NB4 (cell line): Measurements from ENCODE around the gene OR4N5.
A peak's percentile ranks its signal among the peaks of the same experiment; 100 is the strongest.
"Not testable (repeated sequence)": the region's sequence is repeated elsewhere in the genome, so short reads cannot be mapped to it uniquely, and the experiment has no call there.

ENCODE experiments used
- DNase-seq: peaks from one replicate; pipeline ENCODE4 v3.0.0; 2010; ENCODE audit warnings: low read depth
- H3K4me3 ChIP-seq: one replicate; pipeline ENCODE4 v1.5.1; 2011; ENCODE audit warnings: mild to moderate bottlenecking, low read depth, low read length, moderate library complexity
- MAX ChIP-seq: IDR thresholded peaks from 2 replicates; pipeline ENCODE4 v1.6.1; 2011; ENCODE audit warnings: low read depth, low read length
- MYC ChIP-seq: IDR thresholded peaks from 2 replicates; pipeline ENCODE4 v1.6.1; 2011; ENCODE audit warnings: low read depth, low read length
- POLR2A ChIP-seq: IDR thresholded peaks from 2 replicates; pipeline ENCODE4 v1.6.1; 2011; ENCODE audit warnings: mild to moderate bottlenecking; ENCODE audit not compliant: insufficient read length; ENCODE audit errors: extremely low read depth
- TF ChIP-seq, protein P1 (sequence below): IDR thresholded peaks from one replicate; pipeline ENCODE4 v1.5.1; 2012; ENCODE audit warnings: low read depth, low read length

The OR4N5 gene

GRCh38 chr14:20138520-20138919 lies at the start of gene OR4N5:
Gene OR4N5 (plus strand): TSS chr14:20138820. CDS start chr14:20143736, 4,916 bp downstream.
- no peak for DNase-seq
- TF ChIP-seq MAX = no peak
- no peak for TF ChIP-seq POLR2A
- TF ChIP-seq, protein P1, sequence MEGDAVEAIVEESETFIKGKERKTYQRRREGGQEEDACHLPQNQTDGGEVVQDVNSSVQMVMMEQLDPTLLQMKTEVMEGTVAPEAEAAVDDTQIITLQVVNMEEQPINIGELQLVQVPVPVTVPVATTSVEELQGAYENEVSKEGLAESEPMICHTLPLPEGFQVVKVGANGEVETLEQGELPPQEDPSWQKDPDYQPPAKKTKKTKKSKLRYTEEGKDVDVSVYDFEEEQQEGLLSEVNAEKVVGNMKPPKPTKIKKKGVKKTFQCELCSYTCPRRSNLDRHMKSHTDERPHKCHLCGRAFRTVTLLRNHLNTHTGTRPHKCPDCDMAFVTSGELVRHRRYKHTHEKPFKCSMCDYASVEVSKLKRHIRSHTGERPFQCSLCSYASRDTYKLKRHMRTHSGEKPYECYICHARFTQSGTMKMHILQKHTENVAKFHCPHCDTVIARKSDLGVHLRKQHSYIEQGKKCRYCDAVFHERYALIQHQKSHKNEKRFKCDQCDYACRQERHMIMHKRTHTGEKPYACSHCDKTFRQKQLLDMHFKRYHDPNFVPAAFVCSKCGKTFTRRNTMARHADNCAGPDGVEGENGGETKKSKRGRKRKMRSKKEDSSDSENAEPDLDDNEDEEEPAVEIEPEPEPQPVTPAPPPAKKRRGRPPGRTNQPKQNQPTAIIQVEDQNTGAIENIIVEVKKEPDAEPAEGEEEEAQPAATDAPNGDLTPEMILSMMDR = no peak
- no peak for TF ChIP-seq MYC
- no peak within 1 kb of the TSS for H3K4me3 ChIP-seq

GRCh38 chr14:20092050-20092449 lies 46.6 kb upstream of the OR4N5 start:
- DNase-seq = no peak
- H3K4me3 ChIP-seq = no peak overlapping the region
- TF ChIP-seq MAX (no peak), POLR2A (no peak)

- H3K4me3 ChIP-seq = no peak overlapping the region
- peak; percentile 27 for DNase-seq
- TF ChIP-seq POLR2A = no peak
- TF ChIP-seq, protein P1 = no peak
- no peak for TF ChIP-seq MAX
- no peak for TF ChIP-seq MYC
Observed at GRCh38 chr14:20093442-20093841, 45.2 kb upstream of the OR4N5 start.

DNA sequence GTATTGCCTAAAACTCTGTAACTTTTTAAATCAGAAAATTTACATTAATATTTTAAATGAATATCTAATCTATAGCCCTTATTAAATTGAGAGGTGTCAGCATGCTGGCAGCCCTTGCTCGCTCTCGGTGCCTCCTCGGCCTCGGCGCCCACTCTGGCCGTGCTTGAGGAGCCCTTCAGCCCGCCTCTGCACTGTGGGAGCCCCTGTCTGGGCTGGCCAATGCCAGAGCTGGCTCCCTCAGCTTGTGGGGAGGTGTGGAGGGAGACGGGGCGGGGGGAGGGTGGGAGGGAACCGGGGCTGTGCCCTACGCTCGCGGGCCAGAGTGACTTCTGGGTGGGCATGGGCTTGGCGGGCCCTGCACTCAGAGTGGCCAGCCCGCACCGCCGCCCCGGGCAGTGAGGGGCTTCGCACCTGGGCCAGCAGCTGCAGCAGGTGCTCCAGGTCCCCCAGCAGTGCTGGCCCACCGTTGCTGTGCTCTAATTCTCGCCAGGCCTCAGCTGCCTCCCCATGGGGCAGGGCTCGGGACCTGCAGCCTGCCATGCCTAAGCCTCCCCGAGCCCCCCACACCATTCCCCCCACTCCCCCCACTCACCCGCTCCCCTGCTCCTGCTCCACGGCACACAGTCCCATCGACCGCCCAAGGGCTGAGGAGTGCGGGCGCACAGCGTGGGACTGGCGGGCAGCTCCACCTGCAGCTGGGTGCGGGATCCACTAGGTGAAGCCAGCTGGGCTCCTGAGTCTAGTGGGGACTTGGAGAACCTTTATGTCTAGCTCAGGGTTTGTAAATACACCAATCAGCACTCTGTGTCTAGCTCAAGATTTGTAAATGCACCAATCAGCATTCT lies 39.5 kb upstream of the OR4N5 start:
- DNase-seq, H3K4me3 ChIP-seq: not testable (repeated sequence)

GRCh38 chr14:20110438-20110837 lies 28.2 kb upstream of the OR4N5 start, which contains the start of gene OR4K17:
Gene OR4K17 (plus strand): TSS chr14:20110739. CDS start chr14:20117500, 6,761 bp downstream.
- no peak within 1 kb of the TSS for H3K4me3 ChIP-seq
- TF ChIP-seq POLR2A (no peak), MAX (no peak)
- TF ChIP-seq, protein P1 = no peak
- no peak for DNase-seq

GRCh38 chr14:20112321-20112720 lies 26.3 kb upstream of the OR4N5 start:
- no peak overlapping the region for H3K4me3 ChIP-seq
- DNase-seq = no peak
- TF ChIP-seq, protein P1 = no peak
- TF ChIP-seq POLR2A (no peak), MYC (no peak), MAX (no peak)

- no peak for TF ChIP-seq MYC
- no peak for TF ChIP-seq POLR2A
- no peak for TF ChIP-seq MAX
- TF ChIP-seq, protein P1 = no peak
- no peak overlapping the region for H3K4me3 ChIP-seq
- DNase-seq = no peak
Observed at GRCh38 chr14:20116748-20117147, 21.9 kb upstream of the OR4N5 start.
